GM18502 (cell line): Measurements from ENCODE around the gene VILL.

Experiments used
- ATAC-seq: cut with Tn5 transposase; IDR thresholded peaks from one replicate; pipeline ENCODE4 v1.9.1; 2021; ENCODE audit warnings: mild to moderate bottlenecking; ENCODE audit not compliant: unreplicated experiment, poor library complexity

The VILL gene

GRCh38 chr3:38015485-38015884, 24.9 kb downstream of the VILL start:
- ATAC-seq: no peak

- no peak for ATAC-seq
Observed at GRCh38 chr3:38015984-38016383, 25.4 kb downstream of the VILL start.

- no peak for ATAC-seq
Observed at GRCh38 chr3:38016410-38016809, 25.8 kb downstream of the VILL start.

GRCh38 chr3:38016847-38017444, 26.4 kb downstream of the VILL start:
- no peak for ATAC-seq

- no peak for ATAC-seq
Observed at GRCh38 chr3:38017445-38018295, 27.1 kb downstream of the VILL start.

GRCh38 chr3:38018296-38019266, 28.0 kb downstream of the VILL start:
- no peak for ATAC-seq

GRCh38 chr3:38019658-38020341, 29.2 kb downstream of the VILL start:
- ATAC-seq: no peak

GRCh38 chr3:38020342-38020726, 29.7 kb downstream of the VILL start:
- no peak for ATAC-seq

GRCh38 chr3:38021196-38021595, 30.6 kb downstream of the VILL start:
- ATAC-seq: no peak

- ATAC-seq: no peak
Observed at GRCh38 chr3:38022301-38022700, 31.7 kb downstream of the VILL start.

GRCh38 chr3:38022896-38023709, 32.5 kb downstream of the VILL start:
- no peak for ATAC-seq

- no peak for ATAC-seq
Observed at GRCh38 chr3:38026856-38027255, 36.3 kb downstream of the VILL start.

- no peak for ATAC-seq
Observed at GRCh38 chr3:38027466-38028465, 37.2 kb downstream of the VILL start.

GRCh38 chr3:38028621-38029361, 38.2 kb downstream of the VILL start:
- no peak for ATAC-seq

- ATAC-seq: no peak
Observed at GRCh38 chr3:38029400-38030125, 39.0 kb downstream of the VILL start, which contains the start of gene PLCD1. Gene PLCD1 (minus strand): TSS chr3:38029642. CDS start chr3:38029539, 103 bp downstream.

GRCh38 chr3:38030126-38031021, 39.8 kb downstream of the VILL start:
- ATAC-seq: no peak
